A549 (cell line): ENCODE data around the gene TUBA1B. TPM values are rescaled to one million over a fixed set of nuclear protein-coding genes. Genes with fewer than 3 reads are reported as not detected.
A peak's percentile ranks its signal among the peaks of the same experiment; 100 is the strongest.

ENCODE experiments used
- ATAC-seq, 2 experiments: fragments of 200-7000 bp in 1 of 2; fragments of >200 bp in 1 of 2; cut with Nextera tagmentation in 1 of 2; cut with Tn5 transposase in 1 of 2; 3 replicates each; pipeline versions ENCODE4 v1.8.0 to v1.9.1; 2018 to 2020; ENCODE audit warnings: mild to moderate bottlenecking in 1 of 2, moderate library complexity in 1 of 2
- CTCF ChIA-PET: fragments of 300-600 bp; sonication (Branson Sonifier 250); formaldehyde crosslinking; extraction: SDS; loops from one replicate; lab custom pipeline; 2021; ENCODE audit warnings: antibody characterized with exemption, inconsistent platforms; lab: Yijun Ruan, JAX
- POLR2A ChIA-PET: fragments of 350-600 bp; formaldehyde crosslinking; extraction: SDS; loops from one replicate; lab custom pipeline; 2021; ENCODE audit warnings: antibody characterized with exemption, inconsistent platforms; lab: Yijun Ruan, JAX
- DNase-seq, 2 experiments: peaks; one replicate each; pipeline versions ENCODE4 v3.0.0 to v3.0.0-alpha.2; 2011 to 2016; ENCODE audit warnings: low read depth in 1 of 2, low spot score in 1 of 2
- FAIRE-seq: peaks from 2 replicates; lab custom pipeline; 2011; peaks lifted over from hg19 to GRCh38; lab: Jason Lieb, UNC
- H3K27ac ChIP-seq, 2 experiments: fragments of >200 bp; sonication (Bioruptor Twin); formaldehyde crosslinking; 3 replicates each; pipeline ENCODE4 v1.5.1; 2016 to 2017
- H3K4me1 ChIP-seq: fragments of >200 bp; sonication (Bioruptor Twin); formaldehyde crosslinking; 3 replicates; pipeline ENCODE4 v1.6.1; 2016
- H3K4me2 ChIP-seq: fragments of >200 bp; sonication (Bioruptor Twin); formaldehyde crosslinking; 3 replicates; pipeline ENCODE4 v1.6.1; 2016
- H3K4me3 ChIP-seq: fragments of >200 bp; sonication (Bioruptor Twin); formaldehyde crosslinking; 3 replicates; pipeline ENCODE4 v1.5.1; 2016
- H3K9me3 ChIP-seq: fragments of >200 bp; sonication (Bioruptor Twin); formaldehyde crosslinking; 3 replicates; pipeline ENCODE4 v1.6.1; 2016
- BCL3 ChIP-seq: fragments of >200 bp; sonication (Bioruptor Twin); formaldehyde crosslinking; IDR thresholded peaks from 3 replicates; pipeline ENCODE4 v1.6.1; 2016
- CHD4 ChIP-seq: fragments of 200-600 bp; sonication (generic); IDR thresholded peaks from 2 replicates; pipeline ENCODE4 v1.6.1; 2016; ENCODE audit warnings: antibody characterized with exemption, mild to moderate bottlenecking, borderline replicate concordance
- CTCF ChIP-seq: fragments of >200 bp; sonication (Bioruptor Twin); formaldehyde crosslinking; IDR thresholded peaks from 3 replicates; pipeline ENCODE4 v1.5.1; 2016
- EHF ChIP-seq: fragments of 250-450 bp; sonication (Bioruptor Pico); IDR thresholded peaks from 2 replicates; pipeline ENCODE4 v1.5.0; 2020; ENCODE audit warnings: mild to moderate bottlenecking
- EHMT2 ChIP-seq: fragments of 200-600 bp; sonication (generic); IDR thresholded peaks from 2 replicates; pipeline ENCODE4 v1.6.1; 2016; ENCODE audit warnings: antibody characterized with exemption, low read depth, mild to moderate bottlenecking, moderate library complexity
- ELK1 ChIP-seq: fragments of 150-350 bp; IDR thresholded peaks from 2 replicates; pipeline ENCODE4 v1.6.1; 2014; ENCODE audit warnings: low read depth, mild to moderate bottlenecking, low read length
- EP300 ChIP-seq, 2 experiments: fragments of >200 bp; sonication (Bioruptor Twin); formaldehyde crosslinking; IDR thresholded peaks; 2 replicates in 1 of 2; 3 replicates in 1 of 2; pipeline ENCODE4 v1.6.1; 2016 to 2017
- ESRRA ChIP-seq: fragments of 150-350 bp; IDR thresholded peaks from 2 replicates; pipeline ENCODE4 v1.6.1; 2014; ENCODE audit warnings: mild to moderate bottlenecking, low read length, borderline replicate concordance
- FOSB ChIP-seq: fragments of 250-450 bp; sonication (Bioruptor Pico); IDR thresholded peaks from 2 replicates; pipeline ENCODE4 v1.5.0; 2020; ENCODE audit warnings: mild to moderate bottlenecking, moderate library complexity
- FOXS1 ChIP-seq: fragments of 250-450 bp; sonication (Bioruptor Pico); IDR thresholded peaks from 2 replicates; pipeline ENCODE4 v1.5.0; 2020; ENCODE audit warnings: mild to moderate bottlenecking, moderate library complexity
- GATA3 ChIP-seq: IDR thresholded peaks from 2 replicates; pipeline ENCODE4 v1.6.1; 2012; ENCODE audit warnings: borderline replicate concordance
- JUN ChIP-seq, 2 experiments: fragments of >200 bp; sonication (Bioruptor Twin); formaldehyde crosslinking; IDR thresholded peaks; 2 replicates in 1 of 2; 3 replicates in 1 of 2; pipeline ENCODE4 v1.6.1; 2016 to 2017
- JUNB ChIP-seq: fragments of >200 bp; sonication (Bioruptor Twin); formaldehyde crosslinking; IDR thresholded peaks from 2 replicates; pipeline ENCODE4 v1.6.1; 2016
- KDM1A ChIP-seq: fragments of 200-600 bp; sonication (generic); IDR thresholded peaks from 2 replicates; pipeline ENCODE4 v1.6.1; 2016; ENCODE audit warnings: low read depth, mild to moderate bottlenecking
- MYC ChIP-seq: IDR thresholded peaks from 2 replicates; pipeline ENCODE4 v1.6.1; 2012; ENCODE audit warnings: mild to moderate bottlenecking, inconsistent platforms, low read length, improper control_type of control experiment, borderline replicate concordance
- NFE2L2 ChIP-seq: fragments of 150-350 bp; conservative IDR thresholded peaks from 2 replicates; pipeline ENCODE4 v1.6.1; 2014; ENCODE audit warnings: low read length
- NPAS2 ChIP-seq: fragments of 250-450 bp; sonication (Bioruptor Pico); IDR thresholded peaks from 2 replicates; pipeline ENCODE4 v1.8.0; 2022; ENCODE audit warnings: mild to moderate bottlenecking, moderate library complexity, borderline replicate concordance
- POLR2AphosphoS2 ChIP-seq: conservative IDR thresholded peaks from 2 replicates; pipeline ENCODE4 v1.6.1; 2012; ENCODE audit warnings: low read length, improper control_type of control experiment, inconsistent platforms
- RAD21 ChIP-seq, 2 experiments: fragments of >200 bp in 1 of 2; sonication (Bioruptor Twin) in 1 of 2; formaldehyde crosslinking in 1 of 2; IDR thresholded peaks in 1 of 2; conservative IDR thresholded peaks in 1 of 2; 2 replicates in 1 of 2; 3 replicates in 1 of 2; pipeline ENCODE4 v1.6.1; 2012 to 2018; ENCODE audit warnings: inconsistent platforms in 1 of 2
- RCOR1 ChIP-seq: fragments of 150-350 bp; IDR thresholded peaks from 2 replicates; pipeline ENCODE4 v1.6.1; 2014; ENCODE audit warnings: antibody characterized with exemption, low read length, low read depth
- REST ChIP-seq: fragments of 200-600 bp; sonication (generic); IDR thresholded peaks from 2 replicates; pipeline ENCODE4 v1.6.1; 2016; ENCODE audit warnings: antibody characterized with exemption, mild to moderate bottlenecking, moderate library complexity
- SMC3 ChIP-seq: fragments of >200 bp; sonication (Bioruptor Twin); formaldehyde crosslinking; IDR thresholded peaks from 3 replicates; pipeline ENCODE4 v1.6.1; 2018; ENCODE audit warnings: inconsistent platforms
- SREBF2 ChIP-seq: fragments of 450-650 bp; IDR thresholded peaks from 2 replicates; pipeline ENCODE4 v1.6.1; 2014; ENCODE audit warnings: mild to moderate bottlenecking, moderate library complexity
- TFCP2L1 ChIP-seq: fragments of 250-450 bp; sonication (Bioruptor Pico); IDR thresholded peaks from 2 replicates; pipeline ENCODE4 v1.5.0; 2021; ENCODE audit warnings: mild to moderate bottlenecking
- ZNF302 ChIP-seq: fragments of 250-450 bp; sonication (Bioruptor Pico); IDR thresholded peaks from 2 replicates; pipeline ENCODE4 v1.9.0; 2021; ENCODE audit warnings: inconsistent platforms, mild to moderate bottlenecking, moderate library complexity
- ZSCAN20 ChIP-seq: fragments of 250-450 bp; sonication (Bioruptor Pico); IDR thresholded peaks from 2 replicates; pipeline ENCODE4 v1.8.0; 2022; ENCODE audit warnings: mild to moderate bottlenecking, moderate library complexity
- WGBS: methylation state at CpG from one replicate; pipeline ENCODE4 v1.1.6; 2017; ENCODE audit errors: missing lambda C conversion rate; 5-methylcytosine and 5-hydroxymethylcytosine counted together
- polyA plus RNA-seq, 4 experiments: library from polyadenylated mRNA; depleted of rRNA in 3 of 4; stranded (reverse); fragments of >200 nt; fragmentation: RNase III in 1 of 4; extraction: RNeasy Plus Mini Kit Qiagen cat#74134 plus additional on column Dnase treatment in 1 of 4; gene quantifications; 2 replicates in 3 of 4; 3 replicates in 1 of 4; pipeline ENCODE4 v1.2.3, GENCODE V29; 2011 to 2017

The TUBA1B gene
- polyA plus RNA-seq, 2 of the 4 experiments (the other 2 are of a cell fraction): 2,590 to 2,708 TPM

- TF ChIP-seq TFCP2L1 (CRISPR knock-in tag) (peak; percentile 95), EHMT2 (no peak), JUN (IDR thresholded peaks at IDR 0.05) (peak in 1 of 2 experiments; percentile 48; a peak in 2 of 5 replicates), SREBF2 (no peak), BCL3 (0 out of 3 replicates have a peak, but pooled peaks have one; percentile 35), KDM1A (no peak), RCOR1 (no peak), CTCF (no peak), ZNF302 (CRISPR knock-in tag) (no peak), POLR2AphosphoS2 (peak; percentile 99), NPAS2 (CRISPR knock-in tag) (no peak)
Measured at GRCh38 chr12:49126852-49127763, 4.1 kb downstream of the TUBA1B start (continued).

- ChIA-PET POLR2A (interaction anchor here (0.6 to 1.0 kb wide), 5 partner anchors 9 to 68 kb away, joined by 3 to 22 read pairs (median 3); partner anchors contain the start of genes LMBR1L, TUBA1A and TUBA1B), CTCF (interaction anchor here (0.6 to 9.8 kb wide), 22 partner anchors 9 to 231 kb away, joined by 3 to 161 read pairs (median 9); partner anchors contain the start of genes DDN, DHH, LMBR1L and RHEBL1)
- WGBS: 15% methylated on average over 6 of the region's 6 CpGs
- ATAC-seq: peak; percentile 84 to 94
- peak; percentile 86 to 91 for DNase-seq
- no peak for FAIRE-seq
- Histone ChIP-seq H3K4me2 (peak overlapping the region; percentile 28; the same call in 1 of the 3 replicates), H3K9me3 (no peaks in the 10 kb centered on the region), H3K4me1 (no peaks in the 10 kb centered on the region), H3K4me3 (no peak overlapping the region), H3K27ac (peak overlapping the region in 1 of 2 experiments; percentile 42; a peak in 2 of 6 replicates)
- TF ChIP-seq FOXS1 (CRISPR knock-in tag) (no peak), FOSB (peak; percentile 57; the same call in 1 of the 2 replicates), SMC3 (peak; percentile 71), JUNB (no peak), GATA3 (no peak), REST (no peak), EP300 (IDR thresholded peaks at IDR 0.05) (no peak), EHF (CRISPR knock-in tag) (no peak), SREBF2 (no peak), CTCF (peak; percentile 75), NFE2L2 (no peak), RAD21 (conservative IDR thresholded peaks at IDR 0.05 in 1 of 2, IDR thresholded peaks at IDR 0.05 in 1 of 2) (peak; percentile 77 to 87), CHD4 (no peak), ELK1 (no peak), ZSCAN20 (no peak), ESRRA (no peak), MYC (no peak)
Measured at GRCh38 chr12:49121047-49121696, 10.0 kb downstream of the TUBA1B start.
